ENCODE data around the gene PAQR4. TPM values are rescaled to one million over a fixed set of nuclear protein-coding genes. Genes with fewer than 3 reads are reported as not detected.
"Not testable (repeated sequence)": the region's sequence is repeated elsewhere in the genome, so short reads cannot be mapped to it uniquely, and the experiment has no call there.

PAQR4 gene
- total RNA-seq, 1 experiment from 2014 or later = 29.0 TPM

GRCh38 chr16:2939968-2940367 lies 29.2 kb upstream of the PAQR4 start:
- DNase-seq (ENCODE audit: low spot score) = no peak
- in situ Hi-C loops (cut with HindIII; ENCODE audit: low sequenced_read_pairs) = no loop called here

- no peak for DNase-seq (ENCODE audit: low spot score)
- in situ Hi-C loops (cut with HindIII; ENCODE audit: low sequenced_read_pairs) = no loop called here
Observed at GRCh38 chr16:2942045-2942444, 27.1 kb upstream of the PAQR4 start.

GRCh38 chr16:2943716-2944115 lies 25.4 kb upstream of the PAQR4 start:
- in situ Hi-C loops (cut with HindIII; ENCODE audit: low sequenced_read_pairs); DNase-seq (ENCODE audit: low spot score): not testable (repeated sequence)

GRCh38 chr16:2946649-2947048 lies 22.5 kb upstream of the PAQR4 start:
- in situ Hi-C loops (cut with HindIII; ENCODE audit: low sequenced_read_pairs) = no loop called here

GRCh38 chr16:2948807-2949704 lies 20.1 kb upstream of the PAQR4 start:
- no peak for DNase-seq (ENCODE audit: low spot score)

More at GRCh38 chr16:2946649-2947048, 22.5 kb upstream of the PAQR4 start:
- no peak for DNase-seq (ENCODE audit: low spot score)

GRCh38 chr16:2949705-2950352 lies 19.3 kb upstream of the PAQR4 start:
- no peak for DNase-seq (ENCODE audit: low spot score)
- in situ Hi-C loops (cut with HindIII; ENCODE audit: low sequenced_read_pairs) = no loop called here

More at GRCh38 chr16:2948807-2949704, 20.1 kb upstream of the PAQR4 start:
- in situ Hi-C loops (cut with HindIII; ENCODE audit: low sequenced_read_pairs) = no loop called here

GRCh38 chr16:2950353-2950724 lies 18.8 kb upstream of the PAQR4 start:
- no peak for DNase-seq (ENCODE audit: low spot score)
- in situ Hi-C loops (cut with HindIII; ENCODE audit: low sequenced_read_pairs) = no loop called here

GRCh38 chr16:2950773-2951172 lies 18.4 kb upstream of the PAQR4 start:
- no peak for DNase-seq (ENCODE audit: low spot score)
- in situ Hi-C loops (cut with HindIII; ENCODE audit: low sequenced_read_pairs) = no loop called here

GRCh38 chr16:2952679-2953078 lies 16.5 kb upstream of the PAQR4 start:
- in situ Hi-C loops (cut with HindIII; ENCODE audit: low sequenced_read_pairs) = no loop called here
- DNase-seq (ENCODE audit: low spot score) = no peak

- DNase-seq (ENCODE audit: low spot score) = no peak
- in situ Hi-C loops (cut with HindIII; ENCODE audit: low sequenced_read_pairs) = no loop called here
Observed at GRCh38 chr16:2953706-2954627, 15.2 kb upstream of the PAQR4 start.

GRCh38 chr16:2954656-2955381 lies 14.3 kb upstream of the PAQR4 start:
- DNase-seq (ENCODE audit: low spot score) = no peak

GRCh38 chr16:2955438-2955778 lies 13.7 kb upstream of the PAQR4 start:
- no peak for DNase-seq (ENCODE audit: low spot score)
- in situ Hi-C loops (cut with HindIII; ENCODE audit: low sequenced_read_pairs) = no loop called here

More at GRCh38 chr16:2954656-2955381, 14.3 kb upstream of the PAQR4 start:
- in situ Hi-C loops (cut with HindIII; ENCODE audit: low sequenced_read_pairs) = no loop called here

- in situ Hi-C loops (cut with HindIII; ENCODE audit: low sequenced_read_pairs) = no loop called here
- DNase-seq (ENCODE audit: low spot score) = no peak
Observed at GRCh38 chr16:2955779-2956578, 13.2 kb upstream of the PAQR4 start.

GRCh38 chr16:2956579-2956956 lies 12.6 kb upstream of the PAQR4 start:
- DNase-seq (ENCODE audit: low spot score) = no peak
- in situ Hi-C loops (cut with HindIII; ENCODE audit: low sequenced_read_pairs) = no loop called here

- no peak for DNase-seq (ENCODE audit: low spot score)
- in situ Hi-C loops (cut with HindIII; ENCODE audit: low sequenced_read_pairs) = no loop called here
Observed at GRCh38 chr16:2959206-2959605, 9.9 kb upstream of the PAQR4 start.

GRCh38 chr16:2960183-2961010 lies 8.8 kb upstream of the PAQR4 start:
- DNase-seq (ENCODE audit: low spot score) = no peak
- in situ Hi-C loops (cut with HindIII; ENCODE audit: low sequenced_read_pairs) = no loop called here

GRCh38 chr16:2962334-2963073 lies 6.6 kb upstream of the PAQR4 start:
- in situ Hi-C loops (cut with HindIII; ENCODE audit: low sequenced_read_pairs) = no loop called here
- no peak for DNase-seq (ENCODE audit: low spot score)

Data from G401 (cell line).